HG03469 (cell line): ENCODE results near the gene AUTS2.

ENCODE experiments used
- ATAC-seq: cut with Tn5 transposase; IDR thresholded peaks from one replicate; pipeline ENCODE4 v1.9.1; 2021; ENCODE audit warnings: mild to moderate bottlenecking, moderate library complexity, moderate number of reproducible peaks; ENCODE audit not compliant: unreplicated experiment

The AUTS2 gene

DNA sequence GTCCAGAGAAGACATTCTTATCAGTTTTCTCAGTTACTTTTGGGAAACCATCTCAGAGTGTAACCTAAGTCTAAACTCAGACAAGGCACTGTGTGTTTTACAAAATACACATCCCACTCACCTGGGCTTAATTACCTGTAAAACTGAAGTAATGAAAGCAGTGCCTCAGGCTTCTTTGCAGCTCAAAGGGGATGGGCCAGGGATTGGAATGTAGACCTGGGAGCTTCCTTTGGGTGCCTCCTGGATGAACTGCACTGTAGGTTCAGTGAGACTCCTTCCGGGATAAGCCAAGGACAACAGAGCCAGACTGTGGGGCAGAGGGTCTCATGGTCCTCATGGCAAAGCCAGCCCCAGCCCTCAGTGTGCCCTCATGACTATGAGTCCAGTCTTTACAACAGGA lies 861.3 kb downstream of the AUTS2 start:
- ATAC-seq: no peak

DNA sequence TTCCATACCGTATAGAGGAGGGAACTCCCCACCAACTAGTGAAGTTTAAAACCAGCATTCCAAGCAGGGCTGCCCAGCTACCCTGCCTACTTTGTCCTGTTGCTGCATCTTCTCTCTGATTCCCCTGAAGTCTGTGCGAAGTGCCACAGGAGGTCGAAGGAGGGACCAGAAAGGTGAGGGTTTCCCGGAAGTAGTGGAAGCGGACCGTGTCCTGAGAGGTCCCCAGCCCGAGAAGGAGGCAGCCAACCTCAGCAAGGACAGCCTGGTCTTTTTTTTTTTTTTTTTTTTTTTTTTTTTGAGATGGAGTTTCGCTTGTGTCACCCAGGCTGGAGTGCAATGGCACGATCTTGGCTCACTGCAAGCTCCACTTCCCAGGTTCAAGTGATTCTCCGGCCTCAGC lies 861.8 kb downstream of the AUTS2 start:
- ATAC-seq: no peak

DNA sequence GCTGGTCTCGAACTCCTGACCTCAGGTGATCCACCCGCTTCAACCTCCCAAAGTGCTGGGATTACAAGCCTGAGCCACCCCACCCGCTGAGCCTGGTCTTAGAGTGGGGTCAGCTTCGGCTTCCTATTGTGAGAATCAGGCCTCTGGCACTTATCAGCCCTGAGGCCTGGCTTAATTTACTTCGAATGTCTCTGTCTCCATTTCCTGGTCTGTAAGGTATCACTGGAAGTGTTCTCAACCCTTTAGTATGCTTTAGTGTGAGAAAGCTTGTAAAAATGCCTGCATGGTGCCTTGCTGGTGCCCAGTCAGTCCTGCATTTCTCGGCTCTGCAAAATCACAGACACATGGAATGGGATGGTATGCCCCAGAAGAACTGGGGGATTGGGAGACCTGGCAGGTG lies 862.3 kb downstream of the AUTS2 start:
- no peak for ATAC-seq

DNA sequence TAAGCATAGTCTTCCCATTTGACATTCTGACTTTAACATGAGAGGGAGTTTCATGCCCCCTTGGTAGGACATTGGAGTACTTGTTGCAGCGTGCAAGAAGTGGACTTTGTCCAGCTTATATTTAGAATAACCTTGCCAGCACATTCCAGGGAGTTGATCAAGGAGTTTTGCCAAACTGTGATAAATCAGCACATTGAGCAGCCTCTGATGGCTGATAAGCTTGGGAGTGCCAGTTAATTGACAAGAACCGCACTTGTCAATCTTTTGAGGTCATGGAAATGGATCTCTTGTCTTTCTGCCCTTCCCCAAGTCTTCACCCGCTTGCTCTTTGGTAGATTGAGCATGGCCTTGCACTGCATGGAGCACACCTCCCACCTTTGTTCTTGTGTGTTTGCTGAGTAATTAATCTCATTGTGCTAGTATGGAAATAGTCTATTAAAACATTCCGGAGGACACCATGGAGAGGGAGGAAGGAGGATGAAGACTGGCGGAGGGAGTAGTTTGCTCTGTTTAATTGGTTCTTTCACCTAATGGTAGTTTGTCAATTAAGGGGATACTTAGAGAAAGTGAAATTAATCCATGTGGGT lies 865.2 kb downstream of the AUTS2 start:
- ATAC-seq: no peak

DNA sequence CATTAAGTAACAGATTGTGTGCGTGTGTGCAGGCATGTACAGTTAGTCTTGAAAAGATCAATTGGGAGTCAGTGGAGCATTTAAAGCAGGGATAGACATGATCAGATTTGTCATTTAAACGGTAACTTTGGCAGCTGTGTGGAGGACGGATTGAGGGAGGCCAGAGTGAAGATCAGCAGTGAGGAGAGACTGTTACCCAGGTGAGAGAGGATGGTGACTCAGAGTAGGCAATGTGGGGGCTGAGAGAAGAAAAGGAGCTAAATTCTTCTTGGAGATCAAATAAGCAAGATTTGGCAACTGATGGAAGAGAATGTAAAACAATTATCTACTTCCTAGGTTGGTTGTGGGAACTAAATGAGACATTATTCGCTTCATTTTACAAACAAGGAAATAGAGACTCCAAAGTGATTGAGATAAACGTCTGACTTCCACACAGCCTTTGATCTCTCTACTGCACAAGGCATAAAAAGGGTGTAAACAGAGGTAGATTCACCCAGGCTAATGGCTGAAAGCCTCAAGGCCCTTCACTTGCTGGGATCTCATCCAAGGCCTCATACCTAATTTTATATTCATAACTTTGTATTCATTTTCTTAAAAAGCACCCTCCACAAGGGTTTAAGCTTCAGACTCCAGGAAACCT lies 868.6 kb downstream of the AUTS2 start:
- ATAC-seq: no peak

GRCh38 chr7:70470746-70471145 lies 872.5 kb downstream of the AUTS2 start:
- no peak for ATAC-seq

DNA sequence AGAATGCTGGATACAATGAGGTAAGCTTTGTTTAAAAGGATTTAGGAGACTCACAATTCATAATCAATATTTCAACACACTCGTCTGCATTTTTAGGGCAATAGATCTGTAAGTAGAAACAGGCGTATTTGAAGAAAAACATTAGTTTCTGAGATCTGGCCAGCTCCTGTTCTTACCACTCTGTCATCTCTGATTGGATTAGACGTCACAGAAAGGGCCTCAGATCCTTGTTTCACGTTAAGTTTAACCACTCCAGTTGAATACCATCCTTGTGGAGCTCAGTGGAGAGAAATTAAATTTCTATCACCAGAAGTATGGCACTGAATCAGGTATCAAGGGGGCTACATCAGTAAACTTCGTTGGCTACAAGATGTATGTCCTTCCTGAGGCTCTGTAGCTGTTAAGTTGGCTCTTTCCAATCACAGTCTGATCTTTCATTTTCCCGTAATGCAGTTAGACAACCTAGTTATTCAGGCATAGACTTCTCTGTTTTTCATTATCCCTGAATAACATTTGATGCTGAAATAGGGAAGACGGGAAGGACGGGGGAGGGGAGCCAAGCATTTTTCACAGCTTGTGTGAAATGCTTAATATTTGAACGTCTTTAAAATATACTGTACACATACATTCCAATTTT lies 874.4 kb downstream of the AUTS2 start:
- no peak for ATAC-seq

GRCh38 chr7:70474639-70475234 lies 876.5 kb downstream of the AUTS2 start:
- no peak for ATAC-seq

DNA sequence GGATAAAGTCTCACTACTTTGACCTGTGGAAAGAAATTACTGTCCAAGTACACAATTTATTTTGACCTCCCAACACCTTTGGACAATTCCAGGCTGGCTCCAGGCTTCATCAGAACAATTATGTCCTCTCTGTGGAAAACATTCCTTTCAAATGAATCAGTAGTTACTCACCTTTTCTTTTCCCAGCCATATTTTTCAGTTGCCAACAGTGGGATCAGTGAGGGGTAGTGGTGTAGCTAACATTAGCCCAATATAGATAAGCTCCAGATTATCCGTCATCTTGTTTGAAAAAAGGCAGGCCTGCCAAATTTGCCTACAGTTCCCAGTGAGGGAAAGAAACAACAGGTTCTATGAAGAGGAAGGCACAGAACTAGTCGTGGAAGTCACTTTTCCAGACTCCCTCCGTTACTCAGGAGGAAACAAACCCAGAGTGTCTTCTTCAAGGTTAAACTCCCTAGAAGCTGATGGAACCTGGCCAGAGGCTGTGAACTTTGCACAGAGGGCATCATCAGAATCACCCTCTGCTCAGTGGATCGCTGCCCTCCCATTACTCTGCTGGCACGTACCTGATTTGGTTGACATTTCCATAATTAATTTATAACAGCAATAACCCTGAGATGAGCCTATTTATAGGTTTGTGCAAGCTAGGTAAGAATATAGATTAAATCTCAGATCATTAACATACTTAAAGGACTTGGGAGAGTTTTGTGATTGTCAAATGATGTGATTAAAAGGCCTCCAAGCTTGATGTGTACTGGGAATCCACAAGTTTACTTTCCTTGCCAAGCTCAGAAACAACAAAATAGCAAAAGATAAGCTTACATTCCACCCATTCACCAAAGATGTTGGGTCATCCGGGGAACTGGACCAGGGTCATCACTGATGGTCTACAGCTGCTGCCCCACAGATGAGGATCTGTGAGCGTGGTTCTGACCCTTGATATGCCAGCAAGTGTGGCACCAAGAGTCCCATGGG lies 879.0 kb downstream of the AUTS2 start:
- no peak for ATAC-seq

DNA sequence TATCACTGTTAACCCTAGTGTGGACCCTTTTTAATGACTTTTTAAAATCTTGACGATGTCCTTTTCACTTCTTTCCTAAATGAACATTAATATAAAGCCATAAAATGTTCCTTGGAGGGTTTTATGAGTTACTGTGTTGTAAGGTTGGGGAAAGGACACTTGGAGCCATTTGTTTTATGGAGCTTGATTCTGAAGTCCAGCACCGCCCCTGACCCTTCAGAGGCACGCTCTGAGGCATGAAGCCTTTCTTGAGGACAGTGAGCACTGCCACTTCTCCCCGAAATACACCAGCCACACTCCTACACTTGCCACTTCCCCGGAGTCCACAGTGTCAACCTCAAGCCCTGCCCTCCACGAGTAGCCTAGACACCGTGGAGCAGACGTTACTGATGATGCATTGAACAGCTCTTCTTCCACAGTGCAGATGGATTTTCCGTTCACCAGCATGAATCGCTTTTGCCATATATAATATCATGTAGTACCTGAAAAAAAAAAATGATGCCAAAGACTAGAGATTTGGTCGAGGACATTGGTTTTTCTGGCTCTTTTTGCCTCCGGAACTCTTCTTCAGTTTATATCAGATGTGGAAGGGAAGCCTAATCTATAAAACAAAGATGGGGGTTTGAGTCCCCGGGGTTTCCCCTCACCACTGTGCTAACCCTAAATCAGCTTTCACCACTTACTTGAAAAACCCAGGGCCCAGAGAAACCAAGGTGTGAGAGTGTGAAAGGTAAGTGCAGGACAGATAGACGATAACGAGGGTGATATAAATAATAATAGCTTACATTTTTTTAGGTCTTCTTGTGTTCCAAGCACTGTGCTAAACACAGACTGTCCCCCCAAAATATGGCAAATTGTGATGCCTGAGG lies 881.1 kb downstream of the AUTS2 start:
- no peak for ATAC-seq

GRCh38 chr7:70480927-70481569 lies 882.8 kb downstream of the AUTS2 start:
- no peak for ATAC-seq

DNA sequence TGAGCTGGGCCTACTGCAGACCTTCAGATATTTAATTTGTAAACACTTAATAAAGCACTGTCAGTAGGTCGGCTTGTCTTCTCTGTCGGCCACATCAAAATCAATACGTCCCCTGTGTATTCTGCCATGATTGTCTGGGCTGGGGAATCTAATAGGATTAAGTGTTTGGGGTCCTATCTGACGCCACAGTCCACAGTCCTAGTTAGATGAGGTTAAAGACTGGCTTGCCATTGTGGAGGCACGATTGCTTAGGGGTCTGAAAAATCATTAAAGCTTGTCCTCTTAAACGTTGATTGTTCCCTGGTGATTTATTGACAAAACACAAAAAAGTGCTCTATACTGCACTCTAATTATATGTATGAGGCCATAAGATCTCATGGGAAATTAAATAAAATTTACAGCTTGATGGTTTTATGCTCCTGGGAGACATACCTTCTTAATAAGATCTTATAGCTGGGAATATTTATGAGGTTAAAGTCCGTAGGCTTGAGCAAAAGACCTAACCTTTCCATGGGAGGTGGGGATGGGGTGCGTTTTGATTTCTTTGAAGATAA lies 883.4 kb downstream of the AUTS2 start:
- no peak for ATAC-seq

DNA sequence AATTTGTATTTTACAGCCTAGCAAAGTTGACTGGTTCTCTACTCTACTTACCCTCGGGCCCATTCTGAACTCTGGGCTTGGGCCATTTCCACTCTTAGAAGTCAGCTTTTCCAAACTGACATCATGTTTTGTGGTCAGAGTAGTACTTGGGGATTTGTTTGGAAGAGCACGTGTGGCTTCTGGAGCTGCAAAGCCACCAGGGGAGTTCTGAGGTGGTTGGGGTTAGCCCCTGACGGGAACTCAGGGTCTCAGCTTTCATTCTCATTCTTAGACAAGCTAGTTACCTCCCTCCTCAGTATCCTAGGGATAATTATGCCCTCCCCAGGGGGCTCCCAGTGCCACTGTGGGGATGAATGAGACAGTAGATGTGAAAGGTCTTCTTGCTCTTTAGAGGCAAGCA lies 886.0 kb downstream of the AUTS2 start:
- ATAC-seq: no peak

- ATAC-seq: no peak
Observed at GRCh38 chr7:70486977-70487376, 888.7 kb downstream of the AUTS2 start.

- no peak for ATAC-seq
Observed at GRCh38 chr7:70487428-70487827, 889.2 kb downstream of the AUTS2 start.

GRCh38 chr7:70487886-70488285 lies 889.6 kb downstream of the AUTS2 start:
- no peak for ATAC-seq

DNA sequence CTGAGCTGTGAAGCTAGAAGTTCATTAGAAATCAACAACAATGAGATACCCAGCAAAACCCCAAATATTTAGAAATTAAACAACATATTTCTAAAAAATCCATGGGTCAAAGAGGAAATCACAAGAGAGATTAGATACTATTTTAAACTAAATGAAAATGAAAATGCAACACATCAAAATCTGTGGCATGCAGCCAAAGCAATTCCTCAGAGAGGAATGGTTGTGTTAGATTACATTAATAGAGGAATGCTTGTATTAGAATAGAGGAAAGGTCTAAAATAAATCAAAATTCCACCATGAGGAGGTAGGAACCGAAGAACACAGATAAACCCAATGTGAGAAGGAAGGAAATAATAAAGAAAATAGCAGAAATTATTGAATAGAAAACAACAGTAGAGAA lies 891.5 kb downstream of the AUTS2 start:
- ATAC-seq: no peak

- no peak for ATAC-seq
Observed at GRCh38 chr7:70492625-70493024, 894.4 kb downstream of the AUTS2 start.
